Immature natural killer cell (primary cell): Measurements from ENCODE around the gene SLC25A41. TPM values are rescaled to one million over a fixed set of nuclear protein-coding genes. Genes with fewer than 3 reads are reported as not detected.

Experiments used
- DNase-seq, 3 donors: peaks; one replicate each; pipeline ENCODE4 v3.0.0; 2022; ENCODE audit warnings: mixed read lengths in 1 of 3
- H3K27ac Mint-ChIP-seq, 6 donors: one replicate each; pipeline ENCODE4 v1.8.0; 2020; ENCODE audit warnings: mixed read lengths in 6 of 6, mild to moderate bottlenecking in 5 of 6, inconsistent platforms in 4 of 6, moderate library complexity in 3 of 6
- H3K27me3 Mint-ChIP-seq, 3 donors: one replicate each; pipeline ENCODE4 v1.8.0; 2020 to 2021; ENCODE audit warnings: low read depth in 3 of 3, mild to moderate bottlenecking in 3 of 3, mixed read lengths in 3 of 3, moderate library complexity in 3 of 3, inconsistent platforms in 1 of 3
- H3K36me3 Mint-ChIP-seq, 3 donors: one replicate each; pipeline ENCODE4 v1.8.0; 2020; ENCODE audit warnings: mixed read lengths in 3 of 3, inconsistent platforms in 2 of 3, mild to moderate bottlenecking in 2 of 3
- H3K4me1 Mint-ChIP-seq, 2 donors: one replicate each; pipeline ENCODE4 v1.8.0; 2020; ENCODE audit warnings: inconsistent platforms in 2 of 2, mild to moderate bottlenecking in 2 of 2, mixed read lengths in 2 of 2, moderate library complexity in 1 of 2
- H3K4me3 Mint-ChIP-seq, 5 donors: one replicate each; pipeline ENCODE4 v1.8.0; 2020; ENCODE audit warnings: mild to moderate bottlenecking in 5 of 5, mixed read lengths in 5 of 5, inconsistent platforms in 3 of 5, moderate library complexity in 3 of 5
- H3K9me3 Mint-ChIP-seq, 6 donors: one replicate each; pipeline ENCODE4 v1.8.0; 2020; ENCODE audit warnings: mild to moderate bottlenecking in 6 of 6, mixed read lengths in 6 of 6, inconsistent platforms in 4 of 6, moderate library complexity in 3 of 6
- polyA plus RNA-seq, 3 donors: library from polyadenylated mRNA; unstranded; fragments of 300-500 nt; fragmentation: Illumina TruSeq; gene quantifications; one replicate each; pipeline ENCODE4 v1.2.3, GENCODE V29; 2021

SLC25A41 gene
- polyA plus RNA-seq, 3 donors from 2014 or later, result not detected

DNA sequence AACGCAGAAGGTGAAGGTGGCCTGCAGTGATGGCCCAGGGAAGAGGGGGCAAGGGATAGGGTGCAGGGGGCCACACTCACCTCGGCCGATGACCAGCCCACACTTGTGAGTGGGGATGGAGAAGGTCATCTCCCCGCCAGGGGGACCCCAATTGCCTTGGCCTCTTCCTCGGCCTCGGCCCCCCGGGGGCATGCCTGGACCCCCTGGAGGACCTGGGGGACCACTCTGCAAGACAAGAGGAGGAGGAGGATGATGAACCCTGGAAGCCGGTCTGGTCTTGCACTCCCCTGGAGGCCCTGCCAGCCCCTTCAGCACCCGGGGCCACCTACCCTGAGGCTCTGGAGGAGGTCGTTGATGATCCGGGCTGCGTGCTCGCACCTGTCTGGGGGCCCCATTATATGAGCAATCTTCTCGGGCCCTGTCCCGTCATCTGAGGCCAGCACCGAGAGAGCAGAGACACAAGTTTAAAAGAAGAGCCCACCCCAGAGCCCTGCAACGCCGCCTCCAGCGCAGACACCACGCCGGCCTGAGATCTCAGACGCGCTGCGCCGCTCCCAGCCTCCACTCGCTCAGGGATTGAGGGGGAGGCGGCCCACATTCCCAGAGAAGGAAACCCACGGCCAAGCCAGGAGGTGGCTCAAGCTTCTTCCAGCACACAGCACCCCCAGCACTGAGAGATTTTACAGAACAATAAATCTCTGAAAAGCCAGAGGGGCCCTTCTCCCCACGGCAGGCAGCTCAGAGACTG is 16.7 kb downstream of the SLC25A41 start:
- H3K9me3 Mint-ChIP-seq, result no peaks in the 10 kb centered on the region
- peaks cover 8 to 14% of the 10 kb centered on the region in 2 donors for H3K4me1 Mint-ChIP-seq
- no peak overlapping the region for H3K27ac Mint-ChIP-seq
- DNase-seq, result no peak
- peaks cover 4 to 17% (median 16%) of the 10 kb centered on the region in 3 donors for H3K36me3 Mint-ChIP-seq
- H3K4me3 Mint-ChIP-seq, result no peak overlapping the region
- H3K27me3 Mint-ChIP-seq, result peaks cover 0 to 2% (median 0%) of the 10 kb centered on the region in 3 donors

- Mint-ChIP-seq H3K27me3 (peaks cover 0 to 2% (median 0%) of the 10 kb centered on the region in 3 donors), H3K9me3 (no peaks in the 10 kb centered on the region), H3K27ac (no peak overlapping the region), H3K4me3 (no peak overlapping the region), H3K36me3 (peaks cover 4 to 13% (median 12%) of the 10 kb centered on the region in 3 donors), H3K4me1 (peaks cover 3 to 4% of the 10 kb centered on the region in 2 donors)
- DNase-seq, result no peak
These were observed 17.9 kb downstream of the SLC25A41 start for GRCh38 chr19:6415591-6416190.

DNA sequence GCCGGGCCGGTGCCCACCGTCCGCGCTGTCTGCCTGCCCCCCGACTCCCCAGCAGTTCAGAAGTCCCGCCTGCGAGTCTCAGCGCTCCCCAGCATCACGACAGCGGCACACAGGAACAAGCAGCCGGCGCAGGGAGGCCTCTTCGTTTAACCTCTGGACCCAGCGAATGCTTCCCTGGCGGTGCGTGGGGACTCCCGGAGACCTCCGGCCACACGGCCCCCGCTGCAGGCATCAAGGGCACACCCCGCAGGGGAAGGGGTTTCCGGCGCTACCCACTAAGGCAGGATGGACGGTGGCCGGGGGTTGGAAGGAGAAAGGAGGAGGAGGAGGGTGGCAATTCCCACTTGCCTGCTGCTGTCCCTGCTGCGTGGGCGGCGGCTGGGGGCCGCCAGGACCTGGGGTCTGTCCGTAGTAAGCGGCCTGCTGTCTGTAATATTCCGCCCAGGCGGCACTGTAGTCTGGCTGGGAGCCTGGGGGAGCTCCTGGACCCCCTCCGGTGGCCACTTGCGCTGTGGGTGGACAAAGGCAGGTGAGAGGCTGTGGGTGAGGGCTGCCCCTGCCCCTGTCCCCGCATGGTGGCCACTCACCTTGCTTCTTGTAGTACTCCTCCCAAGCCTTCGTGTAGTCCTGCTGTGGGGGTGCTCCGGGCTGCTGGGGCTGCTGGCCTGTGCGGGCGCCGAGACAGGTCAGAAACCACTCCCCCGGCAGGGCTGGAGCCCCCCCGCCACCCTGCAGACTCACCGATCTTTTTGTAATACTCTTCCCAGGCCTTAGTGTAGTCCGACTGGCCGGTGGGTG is 18.6 kb downstream of the SLC25A41 start:
- no peaks in the 10 kb centered on the region for H3K4me1 Mint-ChIP-seq
- peaks cover 2 to 9% (median 7%) of the 10 kb centered on the region in 3 donors for H3K36me3 Mint-ChIP-seq

DNA sequence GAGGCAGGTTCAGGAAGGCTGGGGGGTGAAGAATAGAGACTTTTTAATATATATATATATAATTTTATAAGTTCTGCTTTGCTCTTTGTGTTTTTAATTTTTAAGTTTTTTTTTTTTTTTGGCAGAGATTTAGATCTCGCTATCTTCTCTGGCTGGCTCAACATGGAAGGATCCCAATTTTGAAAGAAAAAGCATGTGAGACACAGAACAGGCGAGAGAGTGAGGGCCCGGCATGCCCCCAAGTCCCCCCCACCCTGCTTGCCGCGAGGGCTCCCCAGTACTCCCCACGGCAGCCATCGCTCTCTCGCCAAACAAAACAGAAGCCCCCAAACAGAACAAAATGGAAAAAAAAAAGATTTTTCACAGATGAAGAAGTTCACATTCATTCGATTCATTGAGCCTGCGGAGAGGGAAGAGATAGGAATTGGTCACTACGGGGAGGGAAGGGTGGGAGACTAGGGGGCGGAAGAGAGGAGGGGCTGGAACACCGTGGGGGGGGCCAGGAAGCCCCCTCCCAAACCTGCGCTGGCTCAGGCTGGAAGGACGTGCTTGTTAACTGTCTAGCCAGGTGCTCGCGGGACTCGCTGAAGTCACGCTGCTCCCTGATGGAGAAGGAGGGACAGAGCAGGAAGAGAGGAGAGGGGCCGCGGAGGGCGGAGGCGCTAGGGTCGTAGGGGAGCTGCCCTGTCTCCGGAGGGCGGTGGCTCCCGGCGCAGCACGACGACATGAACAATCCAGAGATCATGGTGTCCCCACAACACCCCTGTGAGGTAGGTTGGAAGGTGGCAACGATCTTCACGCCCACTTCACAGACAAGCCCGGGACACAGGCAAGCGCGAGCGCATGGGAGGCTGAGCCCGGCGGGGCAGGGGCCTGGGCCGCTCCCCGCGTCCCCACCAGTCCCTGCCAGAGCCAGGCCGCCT is 19.6 kb downstream of the SLC25A41 start:
- DNase-seq, result no peak
- H3K27ac Mint-ChIP-seq, result no peak overlapping the region
- no peaks in the 10 kb centered on the region for H3K9me3 Mint-ChIP-seq
- H3K4me3 Mint-ChIP-seq, result no peak overlapping the region
- no peaks in the 10 kb centered on the region for H3K4me1 Mint-ChIP-seq
- peaks cover 0 to 2% (median 2%) of the 10 kb centered on the region in 3 donors for H3K27me3 Mint-ChIP-seq
- peaks cover 0 to 7% (median 6%) of the 10 kb centered on the region in 3 donors for H3K36me3 Mint-ChIP-seq

More for the DNA sequence above, 18.6 kb downstream of the SLC25A41 start:
- H3K9me3 Mint-ChIP-seq, result no peaks in the 10 kb centered on the region
- no peak overlapping the region for H3K4me3 Mint-ChIP-seq
- no peak for DNase-seq
- peaks cover 0 to 2% (median 2%) of the 10 kb centered on the region in 3 donors for H3K27me3 Mint-ChIP-seq
- H3K27ac Mint-ChIP-seq, result no peak overlapping the region

DNA sequence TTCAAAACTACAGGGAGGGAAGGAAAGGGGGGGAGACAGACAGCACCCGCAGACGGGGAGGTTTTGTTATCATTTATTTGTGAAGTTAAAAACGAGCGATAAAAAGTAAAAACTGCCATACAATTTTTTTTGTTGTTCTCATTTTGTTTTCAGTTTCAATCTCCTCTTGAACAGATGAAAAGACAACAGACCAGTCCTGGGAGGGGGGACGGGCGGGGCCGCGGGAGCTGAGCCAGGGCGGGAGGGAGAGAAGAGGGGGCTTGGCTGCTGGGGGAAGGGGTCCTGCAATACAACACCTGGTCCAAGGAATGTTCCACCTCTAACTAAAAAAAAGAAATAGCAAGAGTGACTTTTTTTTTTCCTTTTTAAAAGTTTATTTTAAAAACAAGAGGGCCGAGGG is 20.3 kb downstream of the SLC25A41 start:
- no peaks in the 10 kb centered on the region for H3K9me3 Mint-ChIP-seq
- H3K4me1 Mint-ChIP-seq, result no peaks in the 10 kb centered on the region
- DNase-seq, result no peak
- peaks cover 0 to 7% (median 6%) of the 10 kb centered on the region in 3 donors for H3K36me3 Mint-ChIP-seq
- H3K4me3 Mint-ChIP-seq, result no peak overlapping the region
- H3K27ac Mint-ChIP-seq, result no peak overlapping the region
- peaks cover 0 to 2% (median 2%) of the 10 kb centered on the region in 3 donors for H3K27me3 Mint-ChIP-seq

GRCh38 chr19:6412447-6413091 is 21.0 kb downstream of the SLC25A41 start:
- no peak overlapping the region for H3K4me3 Mint-ChIP-seq
- peaks cover 0 to 2% (median 2%) of the 10 kb centered on the region in 3 donors for H3K27me3 Mint-ChIP-seq
- no peak overlapping the region for H3K27ac Mint-ChIP-seq
- no peak for DNase-seq
- no peaks in the 10 kb centered on the region for H3K4me1 Mint-ChIP-seq
- no peaks in the 10 kb centered on the region for H3K9me3 Mint-ChIP-seq
- H3K36me3 Mint-ChIP-seq, result peaks cover 0 to 7% (median 6%) of the 10 kb centered on the region in 3 donors

GRCh38 chr19:6412061-6412446 is 21.5 kb downstream of the SLC25A41 start:
- H3K27me3 Mint-ChIP-seq, result peaks cover 0 to 2% (median 2%) of the 10 kb centered on the region in 3 donors
- H3K36me3 Mint-ChIP-seq, result peaks cover 0 to 7% (median 6%) of the 10 kb centered on the region in 3 donors
- DNase-seq, result no peak
- no peak overlapping the region for H3K27ac Mint-ChIP-seq
- H3K9me3 Mint-ChIP-seq, result no peaks in the 10 kb centered on the region
- no peaks in the 10 kb centered on the region for H3K4me1 Mint-ChIP-seq
- H3K4me3 Mint-ChIP-seq, result no peak overlapping the region

DNA sequence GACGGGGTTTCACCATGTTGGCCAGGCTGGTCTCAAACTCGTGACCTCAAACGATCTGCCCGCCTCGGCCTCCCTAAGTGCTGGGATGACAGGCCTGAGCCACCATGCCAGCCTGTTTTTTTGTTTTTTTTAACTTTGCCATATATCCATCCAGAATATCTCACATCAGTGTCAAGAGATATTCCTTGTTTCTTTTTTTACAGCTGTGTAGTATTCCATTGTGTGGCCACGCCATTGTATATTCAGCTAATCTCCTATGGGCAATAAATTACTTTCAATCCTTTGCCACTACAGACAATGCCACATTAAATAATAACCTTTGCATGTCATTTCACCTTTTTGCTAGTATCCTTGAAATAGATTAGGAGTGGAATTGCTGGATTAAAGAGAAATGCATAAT is 24.2 kb downstream of the SLC25A41 start:
- no peak overlapping the region for H3K27ac Mint-ChIP-seq

GRCh38 chr19:6406401-6406800 is 27.2 kb downstream of the SLC25A41 start:
- no peak for DNase-seq
- peaks cover 0 to 2% (median 0%) of the 10 kb centered on the region in 3 donors for H3K27me3 Mint-ChIP-seq
- H3K4me3 Mint-ChIP-seq, result no peak overlapping the region
- peaks cover 0 to 4% (median 0%) of the 10 kb centered on the region in 3 donors for H3K36me3 Mint-ChIP-seq
- no peaks in the 10 kb centered on the region for H3K9me3 Mint-ChIP-seq
- no peak overlapping the region for H3K27ac Mint-ChIP-seq
- no peaks in the 10 kb centered on the region for H3K4me1 Mint-ChIP-seq

More for the DNA sequence above, 24.2 kb downstream of the SLC25A41 start:
- no peaks in the 10 kb centered on the region for H3K9me3 Mint-ChIP-seq
- no peak overlapping the region for H3K4me3 Mint-ChIP-seq
- peaks cover 0 to 7% (median 2%) of the 10 kb centered on the region in 3 donors for H3K36me3 Mint-ChIP-seq
- H3K27me3 Mint-ChIP-seq, result peaks cover 0 to 2% (median 0%) of the 10 kb centered on the region in 3 donors
- no peaks in the 10 kb centered on the region for H3K4me1 Mint-ChIP-seq
- no peak for DNase-seq

DNA sequence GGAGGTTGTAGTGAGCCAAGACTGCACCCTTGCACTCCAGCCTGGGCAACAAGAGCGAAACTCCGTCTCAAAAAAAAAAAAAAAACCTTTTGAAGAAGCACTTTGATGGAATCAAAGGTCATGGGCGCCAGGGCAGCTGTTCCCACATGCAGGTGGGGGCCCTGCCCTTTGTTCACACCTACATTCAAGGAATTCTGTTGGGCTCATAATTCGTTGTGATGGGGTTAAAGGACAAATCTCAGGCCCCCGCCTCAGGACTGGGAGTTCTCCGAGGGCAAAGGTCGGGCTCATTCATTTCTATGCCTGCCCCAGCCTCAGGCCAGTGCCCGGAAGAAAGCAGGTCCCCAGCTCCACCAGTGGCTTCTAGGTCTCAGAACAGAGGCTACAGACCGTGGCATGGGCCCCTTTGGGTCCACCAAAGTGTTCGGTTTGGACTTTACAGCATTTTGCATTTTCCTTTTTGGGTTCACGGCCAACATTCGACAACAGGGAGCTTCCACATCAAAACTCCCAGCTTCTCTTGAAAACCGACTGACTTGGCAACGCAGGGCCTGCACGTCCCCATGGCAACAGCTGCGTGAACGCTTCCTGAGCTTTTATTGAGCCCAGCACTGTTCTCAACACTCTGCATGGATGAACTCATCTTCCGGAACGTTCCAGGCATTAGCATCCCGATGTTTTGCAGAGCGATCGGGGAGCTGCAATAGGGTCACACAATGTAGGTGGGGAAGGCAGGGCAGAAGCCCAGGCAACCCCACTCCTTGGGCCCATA is 30.5 kb downstream of the SLC25A41 start:
- Mint-ChIP-seq H3K9me3 (no peaks in the 10 kb centered on the region), H3K4me3 (no peak overlapping the region), H3K36me3 (peaks cover 0 to 4% (median 0%) of the 10 kb centered on the region in 3 donors), H3K27me3 (peaks cover 0 to 2% (median 0%) of the 10 kb centered on the region in 3 donors), H3K27ac (no peak overlapping the region), H3K4me1 (no peaks in the 10 kb centered on the region)
- no peak for DNase-seq

DNA sequence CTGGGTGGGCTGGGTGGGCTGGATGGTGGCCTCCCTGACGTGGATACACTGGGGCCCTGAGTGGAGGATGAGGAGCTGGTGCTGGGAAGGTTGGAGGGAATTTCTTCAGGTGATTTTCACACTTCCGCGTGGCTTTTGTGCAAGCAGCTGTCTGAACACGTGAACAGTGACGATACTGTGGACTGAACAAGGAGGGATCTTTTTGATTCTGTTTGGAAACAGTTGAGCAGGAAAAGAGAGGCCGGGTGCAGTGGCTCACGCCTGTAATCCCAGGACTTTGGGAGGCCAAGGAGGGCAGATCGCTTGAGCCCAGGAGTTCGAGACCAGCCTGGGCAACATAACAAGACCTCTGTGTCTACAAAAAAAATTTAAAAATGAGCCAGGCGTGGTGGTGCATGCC is 31.5 kb downstream of the SLC25A41 start:
- DNase-seq, result no peak
- H3K4me3 Mint-ChIP-seq, result no peak overlapping the region
- no peak overlapping the region for H3K27ac Mint-ChIP-seq
- H3K36me3 Mint-ChIP-seq, result peaks cover 0 to 4% (median 0%) of the 10 kb centered on the region in 3 donors
- H3K9me3 Mint-ChIP-seq, result no peaks in the 10 kb centered on the region
- H3K27me3 Mint-ChIP-seq, result peaks cover 0 to 2% (median 0%) of the 10 kb centered on the region in 3 donors
- no peaks in the 10 kb centered on the region for H3K4me1 Mint-ChIP-seq
